Fibroblast of lung (primary cell): Measurements from ENCODE around the gene VEGFA. TPM values are rescaled to one million over a fixed set of nuclear protein-coding genes. Genes with fewer than 3 reads are reported as not detected.

ENCODE experiments used
- DNase-seq, 2 donors: peaks; one replicate each; pipeline versions ENCODE4 v3.0.0 to v3.0.0-alpha.2; 2010; ENCODE audit warnings: low read depth in 2 of 2
- H2AFZ ChIP-seq: 2 replicates; pipeline ENCODE4 v1.5.1; 2012; ENCODE audit warnings: low read length, control low read depth, inconsistent platforms
- H3K27ac ChIP-seq: 2 replicates; pipeline ENCODE4 v1.5.1; 2011; ENCODE audit warnings: low read length, control low read depth; ENCODE audit not compliant: insufficient read depth
- H3K27me3 ChIP-seq: 2 replicates; pipeline ENCODE4 v1.5.1; 2011; ENCODE audit warnings: mild to moderate bottlenecking, low read length; ENCODE audit not compliant: control insufficient read depth, insufficient read depth
- H3K36me3 ChIP-seq: 2 replicates; pipeline ENCODE4 v1.5.1; 2011; ENCODE audit warnings: low read length; ENCODE audit not compliant: control insufficient read depth, insufficient read depth
- H3K4me1 ChIP-seq: 2 replicates; pipeline ENCODE4 v1.5.1; 2011; ENCODE audit warnings: low read length; ENCODE audit not compliant: control insufficient read depth, insufficient read depth; ENCODE audit errors: extremely low read depth
- H3K4me2 ChIP-seq: 2 replicates; pipeline ENCODE4 v1.5.1; 2011; ENCODE audit warnings: low read length, control low read depth; ENCODE audit not compliant: insufficient read depth; ENCODE audit errors: extremely low read depth
- H3K4me3 ChIP-seq, 4 experiments: fragments of 200-600 bp in 1 of 4; sonication (generic) in 1 of 4; replicated peaks in 1 of 4; 2 replicates each; pipeline ENCODE4 v1.5.1; 2011 to 2016; ENCODE audit warnings: low read length in 4 of 4, low read depth in 3 of 4, mild to moderate bottlenecking in 3 of 4, control low read depth in 2 of 4, inconsistent platforms in 1 of 4, mixed read lengths in 1 of 4; ENCODE audit not compliant: insufficient read depth in 1 of 4; ENCODE audit errors: control extremely low read depth in 1 of 4
- H3K79me2 ChIP-seq: 2 replicates; pipeline ENCODE4 v1.5.1; 2012; ENCODE audit warnings: mild to moderate bottlenecking, low read length, inconsistent platforms; ENCODE audit not compliant: control insufficient read depth, insufficient read depth
- H3K9ac ChIP-seq: 2 replicates; pipeline ENCODE4 v1.5.1; 2011; ENCODE audit warnings: mild to moderate bottlenecking, low read length, control low read depth; ENCODE audit not compliant: insufficient read depth
- H3K9me3 ChIP-seq: 2 replicates; pipeline ENCODE4 v1.5.1; 2012; ENCODE audit warnings: low read depth, low read length; ENCODE audit not compliant: control insufficient read depth, insufficient read depth
- H4K20me1 ChIP-seq: 2 replicates; pipeline ENCODE4 v1.5.1; 2011; ENCODE audit warnings: low read length; ENCODE audit not compliant: control insufficient read depth, insufficient read depth; ENCODE audit errors: extremely low read depth
- EZH2 ChIP-seq: IDR thresholded peaks from 2 replicates; pipeline ENCODE4 v1.5.1; 2012; ENCODE audit warnings: low read length, control low read depth, mild to moderate bottlenecking; ENCODE audit errors: missing control alignments
- polyA plus RNA-seq, 2 donors: library from polyadenylated mRNA; depleted of rRNA in 1 of 2; stranded (reverse) in 1 of 2; unstranded in 1 of 2; fragments of >200 nt; gene quantifications; 2 replicates each; pipeline ENCODE4 v1.2.1, GENCODE V29; 2011 to 2012; ENCODE audit warnings: missing spikeins in 1 of 2
- total RNA-seq: library from RNA; depleted of rRNA; stranded (reverse); fragments of >200 nt; gene quantifications from 2 replicates; pipeline ENCODE4 v1.2.1, GENCODE V29; 2014
- TF ChIP-seq, protein P1 (sequence below), 2 donors: IDR thresholded peaks in 1 of 2; conservative IDR thresholded peaks in 1 of 2; 1 replicate in 1 of 2; 2 replicates in 1 of 2; pipeline ENCODE4 v1.5.1; 2011 to 2012; ENCODE audit warnings: low read length in 2 of 2, control low read depth in 1 of 2, inconsistent platforms in 1 of 2, low read depth in 1 of 2, mild to moderate bottlenecking in 1 of 2

The VEGFA gene
- total and polyA plus RNA-seq, 2 donors (not counting 1 experiment from before 2014, with no cell fraction given), result 111 to 150 TPM

DNA sequence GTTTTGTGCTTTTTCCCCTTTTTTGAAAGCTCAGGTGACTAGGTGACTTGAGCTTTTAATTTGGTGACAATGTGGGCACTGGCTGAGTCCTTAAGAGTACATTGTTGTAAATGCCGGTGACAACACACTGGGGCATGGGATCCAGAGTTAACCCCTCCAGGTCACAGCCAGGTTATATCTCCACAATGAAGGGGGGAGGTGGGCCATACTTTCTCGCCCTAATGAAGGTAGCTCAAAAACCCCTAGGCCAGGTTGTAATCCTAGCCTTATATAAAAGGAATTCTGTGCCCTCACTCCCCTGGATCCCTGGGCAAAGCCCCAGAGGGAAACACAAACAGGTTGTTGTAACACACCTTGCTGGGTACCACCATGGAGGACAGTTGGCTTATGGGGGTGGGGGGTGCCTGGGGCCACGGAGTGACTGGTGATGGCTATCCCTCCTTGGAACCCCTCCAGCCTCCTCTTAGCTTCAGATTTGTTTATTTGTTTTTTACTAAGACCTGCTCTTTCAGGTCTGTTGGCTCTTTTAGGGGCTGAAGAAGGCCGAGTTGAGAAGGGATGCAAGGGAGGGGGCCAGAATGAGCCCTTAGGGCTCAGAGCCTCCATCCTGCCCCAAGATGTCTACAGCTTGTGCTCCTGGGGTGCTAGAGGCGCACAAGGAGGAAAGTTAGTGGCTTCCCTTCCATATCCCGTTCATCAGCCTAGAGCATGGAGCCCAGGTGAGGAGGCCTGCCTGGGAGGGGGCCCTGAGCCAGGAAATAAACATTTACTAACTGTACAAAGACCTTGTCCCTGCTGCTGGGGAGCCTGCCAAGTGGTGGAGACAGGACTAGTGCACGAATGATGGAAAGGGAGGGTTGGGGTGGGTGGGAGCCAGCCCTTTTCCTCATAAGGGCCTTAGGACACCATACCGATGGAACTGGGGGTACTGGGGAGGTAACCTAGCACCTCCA lies 2.2 kb upstream of the VEGFA start:
- no peak overlapping the region for H3K4me2 ChIP-seq
- no peaks in the 10 kb centered on the region for H3K27me3 ChIP-seq
- no peak overlapping the region for H3K4me3 ChIP-seq
- no peaks in the 10 kb centered on the region for H3K9me3 ChIP-seq
- no peaks in the 10 kb centered on the region for H4K20me1 ChIP-seq
- TF ChIP-seq, protein P1, sequence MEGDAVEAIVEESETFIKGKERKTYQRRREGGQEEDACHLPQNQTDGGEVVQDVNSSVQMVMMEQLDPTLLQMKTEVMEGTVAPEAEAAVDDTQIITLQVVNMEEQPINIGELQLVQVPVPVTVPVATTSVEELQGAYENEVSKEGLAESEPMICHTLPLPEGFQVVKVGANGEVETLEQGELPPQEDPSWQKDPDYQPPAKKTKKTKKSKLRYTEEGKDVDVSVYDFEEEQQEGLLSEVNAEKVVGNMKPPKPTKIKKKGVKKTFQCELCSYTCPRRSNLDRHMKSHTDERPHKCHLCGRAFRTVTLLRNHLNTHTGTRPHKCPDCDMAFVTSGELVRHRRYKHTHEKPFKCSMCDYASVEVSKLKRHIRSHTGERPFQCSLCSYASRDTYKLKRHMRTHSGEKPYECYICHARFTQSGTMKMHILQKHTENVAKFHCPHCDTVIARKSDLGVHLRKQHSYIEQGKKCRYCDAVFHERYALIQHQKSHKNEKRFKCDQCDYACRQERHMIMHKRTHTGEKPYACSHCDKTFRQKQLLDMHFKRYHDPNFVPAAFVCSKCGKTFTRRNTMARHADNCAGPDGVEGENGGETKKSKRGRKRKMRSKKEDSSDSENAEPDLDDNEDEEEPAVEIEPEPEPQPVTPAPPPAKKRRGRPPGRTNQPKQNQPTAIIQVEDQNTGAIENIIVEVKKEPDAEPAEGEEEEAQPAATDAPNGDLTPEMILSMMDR (conservative IDR thresholded peaks at IDR 0.05 in 1 of 2, IDR thresholded peaks at IDR 0.05 in 1 of 2; ENCODE audit: low read depth in 1 of 2, low read length in 2 of 2), result no peak
- TF ChIP-seq EZH2, result no peak
- H3K9ac ChIP-seq, result no peak overlapping the region
- no peak for DNase-seq
- H2AFZ ChIP-seq, result no peak overlapping the region
- H3K36me3 ChIP-seq, result no peaks in the 10 kb centered on the region
- H3K79me2 ChIP-seq, result peaks cover 27% of the 10 kb centered on the region
- H3K27ac ChIP-seq, result no peak overlapping the region
- peaks cover 13% of the 10 kb centered on the region for H3K4me1 ChIP-seq

DNA sequence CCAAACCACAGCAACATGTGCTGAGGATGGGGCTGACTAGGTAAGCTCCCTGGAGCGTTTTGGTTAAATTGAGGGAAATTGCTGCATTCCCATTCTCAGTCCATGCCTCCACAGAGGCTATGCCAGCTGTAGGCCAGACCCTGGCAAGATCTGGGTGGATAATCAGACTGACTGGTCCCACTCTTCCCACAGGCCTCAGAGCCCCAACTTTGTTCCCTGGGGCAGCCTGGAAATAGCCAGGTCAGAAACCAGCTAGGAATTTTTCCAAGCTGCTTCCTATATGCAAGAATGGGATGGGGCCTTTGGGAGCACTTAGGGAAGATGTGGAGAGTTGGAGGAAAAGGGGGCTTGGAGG lies 1.5 kb upstream of the VEGFA start:
- Histone ChIP-seq H3K4me1 (peaks cover 16% of the 10 kb centered on the region), H4K20me1 (no peaks in the 10 kb centered on the region), H2AFZ (no peak overlapping the region), H3K27ac (peak overlapping the region; percentile 46), H3K4me3 (no peak overlapping the region), H3K36me3 (no peaks in the 10 kb centered on the region), H3K9me3 (no peaks in the 10 kb centered on the region), H3K27me3 (no peaks in the 10 kb centered on the region), H3K79me2 (peaks cover 33% of the 10 kb centered on the region), H3K4me2 (peak overlapping the region; percentile 49), H3K9ac (peak overlapping the region; percentile 5)
- TF ChIP-seq, protein P1 (conservative IDR thresholded peaks at IDR 0.05 in 1 of 2, IDR thresholded peaks at IDR 0.05 in 1 of 2; ENCODE audit: low read depth in 1 of 2, low read length in 2 of 2), result no peak
- TF ChIP-seq EZH2, result no peak
- no peak for DNase-seq

DNA sequence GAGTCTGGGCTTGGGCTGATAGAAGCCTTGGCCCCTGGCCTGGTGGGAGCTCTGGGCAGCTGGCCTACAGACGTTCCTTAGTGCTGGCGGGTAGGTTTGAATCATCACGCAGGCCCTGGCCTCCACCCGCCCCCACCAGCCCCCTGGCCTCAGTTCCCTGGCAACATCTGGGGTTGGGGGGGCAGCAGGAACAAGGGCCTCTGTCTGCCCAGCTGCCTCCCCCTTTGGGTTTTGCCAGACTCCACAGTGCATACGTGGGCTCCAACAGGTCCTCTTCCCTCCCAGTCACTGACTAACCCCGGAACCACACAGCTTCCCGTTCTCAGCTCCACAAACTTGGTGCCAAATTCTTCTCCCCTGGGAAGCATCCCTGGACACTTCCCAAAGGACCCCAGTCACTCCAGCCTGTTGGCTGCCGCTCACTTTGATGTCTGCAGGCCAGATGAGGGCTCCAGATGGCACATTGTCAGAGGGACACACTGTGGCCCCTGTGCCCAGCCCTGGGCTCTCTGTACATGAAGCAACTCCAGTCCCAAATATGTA lies 957 bp upstream of the VEGFA start:
- peak overlapping the region in 1 of 4 experiments; percentile 11 for H3K4me3 ChIP-seq
- peak overlapping the region; percentile 66 for H3K9ac ChIP-seq

More for the DNA sequence above, 957 bp upstream of the VEGFA start:
- Histone ChIP-seq H3K4me1 (peaks cover 20% of the 10 kb centered on the region), H3K27me3 (no peaks in the 10 kb centered on the region), H2AFZ (no peak overlapping the region), H3K9me3 (no peaks in the 10 kb centered on the region), H3K4me2 (peak overlapping the region; percentile 91), H4K20me1 (no peaks in the 10 kb centered on the region), H3K79me2 (peaks cover 39% of the 10 kb centered on the region), H3K36me3 (no peaks in the 10 kb centered on the region), H3K27ac (peak overlapping the region; percentile 90)
- TF ChIP-seq, protein P1 (conservative IDR thresholded peaks at IDR 0.05 in 1 of 2, IDR thresholded peaks at IDR 0.05 in 1 of 2; ENCODE audit: low read depth in 1 of 2, low read length in 2 of 2), result no peak
- no peak for TF ChIP-seq EZH2
- DNase-seq, result peak; percentile 86 to 91
